Right renal cortex interstitium (tissue), 3 donors: ENCODE results near the gene PCNX1. TPM values are rescaled to one million over a fixed set of nuclear protein-coding genes. Genes with fewer than 3 reads are reported as not detected.
A peak's percentile ranks its signal among the peaks of the same experiment; 100 is the strongest.
"Not testable (repeated sequence)": the region's sequence is repeated elsewhere in the genome, so short reads cannot be mapped to it uniquely, and the experiment has no call there.

Experiments used
- DNase-seq, 3 donors: peaks; one replicate each; pipeline ENCODE4 v3.0.0-alpha.2; 2013; ENCODE audit warnings: low read depth in 3 of 3, low spot score in 2 of 3
- polyA plus RNA-seq, 3 donors: library from polyadenylated mRNA; unstranded; fragments of 120-200 nt; gene quantifications; one replicate each; pipeline ENCODE4 v1.2.1, GENCODE V29; 2013; ENCODE audit not compliant: insufficient read length in 3 of 3

PCNX1 gene
- polyA plus RNA-seq, 3 donors, result 45.8 to 49.2 (median 49.2) TPM

DNA sequence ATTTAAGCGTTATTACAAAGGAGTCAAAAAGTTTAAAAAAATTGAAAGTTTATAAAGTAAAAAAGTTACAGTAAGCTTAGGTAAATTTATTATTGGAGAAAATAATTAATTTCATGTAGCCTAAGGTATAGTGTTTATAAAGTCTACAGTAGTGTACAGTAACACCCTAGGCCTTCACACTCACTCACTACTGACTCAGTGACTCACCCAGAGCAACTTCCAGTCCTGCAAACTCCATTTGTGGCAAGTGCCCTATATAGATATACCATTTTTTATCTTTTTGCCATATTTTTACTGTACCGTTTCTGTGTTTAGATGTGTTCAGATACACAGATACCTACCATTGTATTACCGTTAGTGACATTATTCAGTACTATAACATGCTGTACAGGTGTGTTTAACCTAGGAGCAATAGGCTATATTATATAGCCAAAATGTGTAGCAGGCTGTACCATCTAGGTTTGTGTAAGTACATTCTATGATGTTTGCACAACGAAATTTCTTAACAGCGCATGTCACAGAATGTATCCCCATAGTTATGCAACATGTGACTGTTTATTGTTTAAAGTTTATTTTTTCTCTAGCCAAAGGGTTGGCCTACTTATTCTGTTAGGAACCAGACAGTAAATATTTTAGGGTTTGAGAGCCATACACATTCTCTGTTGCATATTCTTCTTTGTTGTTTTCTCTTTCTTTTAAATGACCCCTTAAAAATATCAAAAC, 155.5 kb downstream of the PCNX1 start:
- DNase-seq, result no peak

DNA sequence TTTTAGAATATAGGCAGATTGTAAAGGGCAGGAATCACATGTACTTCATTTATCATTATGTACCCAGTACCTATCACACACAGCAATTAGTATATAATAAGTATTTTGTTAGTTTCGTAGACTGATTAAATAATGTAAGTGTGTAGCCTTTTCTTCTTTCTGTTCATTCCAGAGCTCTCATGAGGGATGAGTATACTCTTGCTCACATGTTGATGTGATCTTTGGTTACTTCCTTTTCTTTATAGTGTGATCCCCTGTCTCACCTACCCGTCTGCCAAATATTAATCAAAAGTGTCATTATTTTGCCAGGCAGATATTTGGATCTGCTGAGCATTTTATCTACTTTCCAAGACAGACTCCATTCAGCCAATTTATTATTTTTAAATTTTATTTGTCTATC, 156.1 kb downstream of the PCNX1 start:
- no peak for DNase-seq

DNA sequence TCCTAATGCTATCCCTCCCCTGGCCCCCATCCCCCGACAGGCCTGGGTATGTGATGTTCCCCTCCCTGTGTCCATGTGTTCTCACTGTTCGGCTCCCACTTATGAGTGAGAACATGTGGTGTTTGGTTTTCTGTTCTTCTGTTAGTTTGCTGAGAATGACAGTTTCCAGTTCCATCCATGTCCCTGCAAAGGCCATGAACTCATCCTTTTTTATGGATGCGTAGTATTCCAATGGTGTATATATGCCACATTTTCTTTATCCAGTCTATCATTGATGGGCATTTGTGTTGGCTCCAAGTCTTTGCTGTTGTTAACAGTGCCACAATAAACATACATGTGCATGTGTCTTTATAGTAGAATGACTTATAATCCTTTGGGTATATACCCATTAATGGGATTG, 157.5 kb downstream of the PCNX1 start:
- not testable (repeated sequence) for DNase-seq

GRCh38 chr14:71070169-71070568, 162.9 kb downstream of the PCNX1 start:
- no peak for DNase-seq

DNA sequence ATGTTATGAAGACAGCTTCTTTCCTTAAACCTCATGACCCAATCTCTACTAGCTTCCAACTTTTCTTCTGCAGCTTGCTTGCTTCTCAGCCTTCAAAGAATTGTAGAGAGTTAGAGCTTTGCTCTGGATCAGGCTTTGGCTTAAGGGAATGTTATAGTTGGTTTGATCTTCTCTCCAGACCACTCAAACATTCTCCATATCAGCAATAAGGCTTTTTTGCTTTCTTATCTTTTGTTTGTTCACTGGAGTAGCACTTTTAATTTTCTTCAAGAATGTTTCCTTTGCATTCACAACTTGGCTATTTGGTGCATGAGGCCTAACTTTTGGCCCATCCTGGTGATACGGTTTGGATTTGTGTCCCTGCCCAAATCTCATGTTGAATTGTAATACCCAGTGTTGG, 163.8 kb downstream of the PCNX1 start:
- DNase-seq, result no peak

DNA sequence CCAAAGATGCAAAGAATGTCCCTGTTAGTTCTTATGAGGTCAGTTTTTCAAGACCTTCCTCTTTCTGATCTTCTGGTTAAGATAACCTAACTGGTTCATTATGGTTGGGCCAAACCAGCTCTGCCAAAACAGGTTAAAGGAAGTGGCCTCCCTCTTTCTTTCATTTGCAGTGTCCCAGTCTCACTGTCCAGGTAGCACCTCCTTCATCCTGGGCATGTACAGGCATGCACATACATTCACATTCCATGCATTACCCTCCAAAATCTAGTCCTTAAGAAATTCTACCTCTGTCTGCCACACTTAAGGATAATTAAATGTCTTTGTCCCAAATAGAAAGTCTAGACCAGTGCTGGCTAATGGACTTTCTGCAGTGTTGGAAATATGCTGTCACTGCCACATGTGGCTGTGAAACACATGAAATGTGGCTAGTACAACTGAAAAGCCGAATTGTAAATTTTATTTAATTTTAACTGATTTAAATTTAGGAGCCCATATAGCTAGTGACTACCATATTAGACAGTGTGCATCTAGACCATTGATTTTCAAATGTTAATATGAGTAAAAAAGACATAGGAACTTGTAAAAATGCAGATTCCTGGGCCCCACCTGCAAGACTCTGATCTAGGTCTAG, 169.3 kb downstream of the PCNX1 start:
- no peak for DNase-seq

- no peak for DNase-seq
Measured at GRCh38 chr14:71078500-71078899, 171.2 kb downstream of the PCNX1 start.

- DNase-seq, result no peak
Measured at GRCh38 chr14:71086567-71086966, 179.3 kb downstream of the PCNX1 start.

DNA sequence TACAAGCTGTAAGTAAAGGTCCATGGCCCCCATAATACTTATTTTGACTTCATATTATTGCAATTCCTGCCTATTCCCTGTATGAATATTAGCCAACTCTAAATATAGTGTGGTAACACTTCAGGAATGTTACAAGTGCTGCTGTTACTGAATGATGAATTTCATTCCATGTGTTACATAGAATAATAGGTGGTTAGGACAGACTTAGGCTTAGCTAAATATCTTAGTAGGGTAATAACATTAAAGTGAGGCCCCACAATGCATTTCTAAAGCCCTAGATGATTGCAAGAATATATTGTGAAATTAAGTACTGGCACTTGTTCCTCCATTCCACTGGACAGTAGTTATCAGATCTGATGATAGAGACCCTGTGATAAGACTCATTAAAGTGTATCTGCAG, 182.7 kb downstream of the PCNX1 start:
- DNase-seq, result no peak

DNA sequence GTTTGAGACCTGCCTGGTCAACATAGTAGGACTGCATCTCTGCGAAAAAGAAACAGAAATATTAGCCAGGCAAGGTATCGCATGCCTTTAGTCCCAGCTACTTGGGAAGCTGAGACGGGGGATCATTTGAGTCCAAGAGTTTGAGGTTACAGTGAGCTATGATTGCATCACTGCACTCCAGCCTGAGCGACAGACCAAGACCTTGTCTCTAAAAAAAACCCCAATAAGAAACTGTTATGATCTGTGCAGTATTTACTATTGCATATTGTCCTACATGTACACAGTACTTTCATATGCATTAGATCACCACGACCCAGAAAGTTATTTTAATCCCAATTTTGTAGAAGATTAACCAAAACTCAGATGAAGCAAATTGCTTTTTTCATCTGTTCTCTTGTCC, 187.5 kb downstream of the PCNX1 start:
- no peak for DNase-seq

GRCh38 chr14:71096947-71097346, 189.7 kb downstream of the PCNX1 start:
- no peak for DNase-seq

DNA sequence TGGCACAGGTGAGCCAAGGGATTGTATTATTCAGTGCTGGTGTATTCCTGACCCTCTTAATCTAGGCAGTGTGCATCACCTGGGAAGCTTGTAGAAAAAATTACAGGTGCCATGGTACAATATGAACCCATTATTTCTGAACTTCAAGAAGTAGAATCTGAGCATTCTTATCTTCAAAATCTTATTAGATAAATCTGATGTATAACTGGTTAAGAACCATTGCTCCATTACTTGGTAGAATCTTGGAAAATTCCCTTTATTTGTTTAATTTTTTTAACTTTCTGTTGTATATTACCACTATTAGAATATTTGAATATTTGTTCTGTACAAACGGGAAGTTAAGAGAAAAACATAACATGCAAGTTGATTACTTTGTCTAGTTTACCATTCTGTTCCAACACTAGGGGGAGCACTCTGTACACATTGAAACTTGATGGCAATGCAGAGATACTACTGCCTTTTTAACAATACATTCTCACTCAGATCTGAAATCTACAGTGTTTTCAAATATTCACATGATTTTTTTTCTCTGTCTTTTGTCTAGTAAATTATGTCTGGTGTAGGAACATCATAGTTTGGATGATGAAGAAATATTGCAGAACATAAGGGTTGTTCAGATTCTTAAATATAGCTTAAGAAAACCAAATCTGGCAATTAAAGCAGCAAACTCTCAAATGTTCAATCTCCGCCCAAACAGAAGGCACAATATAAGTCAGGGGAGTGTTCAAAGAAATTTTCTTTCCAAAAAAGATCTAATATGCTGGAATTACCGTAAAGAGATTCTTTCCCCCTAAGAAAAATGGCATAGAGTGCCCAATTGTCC, 196.6 kb downstream of the PCNX1 start:
- DNase-seq, result peak; percentile 25 to 39 (median 29)

DNA sequence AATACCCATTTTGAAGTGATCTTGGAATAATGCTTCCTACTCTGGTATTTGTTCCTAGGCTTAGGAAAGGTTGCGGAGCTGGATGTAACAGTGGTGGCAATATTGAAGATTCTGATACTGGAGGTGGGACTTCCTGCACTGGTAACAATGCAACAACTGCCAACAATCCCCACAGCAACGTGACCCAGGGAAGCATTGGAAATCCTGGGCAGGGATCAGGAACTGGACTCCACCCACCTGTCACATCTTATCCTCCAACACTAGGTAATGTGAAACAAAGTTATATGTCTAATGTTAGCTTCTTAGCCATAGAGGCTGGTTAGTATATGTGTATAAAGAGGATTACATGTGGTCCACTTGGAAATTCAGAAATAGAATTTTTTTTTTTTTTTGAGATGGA, 197.9 kb downstream of the PCNX1 start:
- DNase-seq, result no peak

GRCh38 chr14:71107921-71108320, 200.7 kb downstream of the PCNX1 start:
- DNase-seq, result no peak

DNA sequence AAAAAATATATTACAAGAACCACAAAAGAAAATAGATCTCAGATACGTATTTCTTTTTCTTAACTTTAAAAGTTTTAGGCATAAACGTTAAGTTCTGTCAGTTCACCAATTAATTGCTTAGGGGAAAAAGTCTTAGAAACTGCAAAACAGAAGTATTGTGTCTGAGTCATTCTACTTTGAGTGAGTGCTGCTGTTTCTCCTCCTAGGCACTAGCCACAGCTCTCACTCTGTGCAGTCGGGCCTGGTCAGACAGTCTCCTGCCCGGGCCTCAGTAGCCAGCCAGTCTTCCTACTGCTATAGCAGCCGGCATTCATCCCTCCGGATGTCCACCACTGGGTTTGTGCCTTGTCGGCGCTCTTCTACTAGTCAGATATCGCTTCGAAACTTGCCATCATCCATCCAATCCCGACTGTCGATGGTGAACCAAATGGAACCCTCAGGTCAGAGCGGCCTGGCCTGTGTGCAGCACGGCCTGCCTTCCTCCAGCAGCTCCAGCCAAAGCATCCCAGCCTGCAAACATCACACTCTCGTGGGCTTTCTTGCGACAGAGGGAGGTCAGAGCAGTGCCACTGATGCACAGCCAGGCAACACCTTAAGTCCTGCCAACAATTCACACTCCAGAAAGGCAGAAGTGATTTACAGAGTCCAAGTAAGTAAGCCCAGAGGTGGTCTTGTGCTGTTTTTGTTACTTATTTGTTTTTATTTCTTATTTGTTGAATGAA, 201.3 kb downstream of the PCNX1 start:
- no peak for DNase-seq

DNA sequence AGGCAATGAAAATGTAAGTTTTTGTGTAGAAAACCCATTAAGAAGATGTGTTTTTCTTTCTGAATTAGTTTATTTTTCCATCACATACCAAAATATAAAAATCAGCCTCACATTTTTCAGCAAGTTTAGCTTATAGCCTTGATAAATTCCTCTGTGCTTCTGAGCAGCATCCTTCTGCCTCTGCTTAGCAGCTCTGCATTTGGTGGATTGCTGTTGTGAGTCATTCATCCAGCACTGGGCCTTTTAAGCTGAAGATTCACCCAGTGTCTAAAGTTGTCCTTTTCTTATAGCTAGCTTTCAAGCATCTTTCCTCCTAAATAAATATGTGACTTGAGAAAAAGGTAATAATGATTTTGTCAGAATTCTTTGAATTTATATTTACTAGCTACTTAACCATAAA, 206.1 kb downstream of the PCNX1 start:
- no peak for DNase-seq

- no peak for DNase-seq
Measured at GRCh38 chr14:71114565-71114964, 207.3 kb downstream of the PCNX1 start.

DNA sequence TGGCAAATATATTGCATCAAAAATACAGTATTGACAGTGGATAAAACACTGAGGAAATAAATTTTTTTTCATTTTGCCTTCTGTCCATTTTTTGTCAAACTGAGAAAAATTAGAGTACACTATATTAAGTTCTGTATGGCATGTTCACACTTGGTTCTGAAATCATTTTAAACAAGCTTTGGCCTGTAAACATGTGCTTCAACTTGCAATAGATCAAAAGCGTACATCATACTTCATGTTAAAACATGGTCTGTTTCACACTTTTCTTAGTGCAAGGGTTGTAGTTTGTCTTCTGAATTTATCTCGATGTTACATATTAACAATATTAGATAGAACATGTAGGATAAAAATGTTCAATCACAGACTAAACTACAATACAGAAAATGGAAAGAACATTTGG, 208.0 kb downstream of the PCNX1 start:
- DNase-seq, result no peak

DNA sequence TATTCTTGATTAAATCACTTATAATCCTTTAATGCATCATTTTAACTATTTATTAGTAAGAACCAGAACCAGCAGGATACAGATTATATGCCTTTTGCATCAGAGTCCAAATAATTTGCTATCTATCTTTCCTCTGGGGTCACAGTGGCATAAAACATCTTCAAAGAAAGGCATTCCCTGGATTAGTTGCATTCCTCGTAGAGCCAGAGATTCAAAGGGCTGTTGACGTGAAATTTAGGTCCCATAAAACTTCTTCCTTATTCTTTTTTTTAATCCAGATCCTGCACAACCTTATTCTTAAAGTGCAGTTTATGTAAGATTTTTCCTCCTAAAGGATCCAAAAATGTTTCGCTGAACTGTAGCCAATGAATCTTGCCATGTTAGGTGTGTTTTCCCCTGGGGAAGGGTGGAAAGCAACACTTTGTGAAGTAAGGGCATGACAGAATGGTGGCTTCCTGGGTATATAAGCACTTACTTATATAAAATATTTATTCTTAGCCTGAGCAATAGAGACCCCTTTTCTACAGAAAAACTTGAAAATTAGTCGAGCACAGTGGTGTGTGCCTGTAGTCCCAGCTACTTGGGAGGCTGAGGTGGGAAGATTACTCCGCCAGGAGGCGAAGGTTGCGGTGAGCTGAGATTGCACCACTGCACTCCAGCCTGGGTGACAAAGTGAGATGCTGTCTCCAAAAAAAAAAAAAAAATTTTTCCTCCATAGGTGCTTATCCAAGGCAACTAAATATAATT, 208.7 kb downstream of the PCNX1 start:
- no peak for DNase-seq

DNA sequence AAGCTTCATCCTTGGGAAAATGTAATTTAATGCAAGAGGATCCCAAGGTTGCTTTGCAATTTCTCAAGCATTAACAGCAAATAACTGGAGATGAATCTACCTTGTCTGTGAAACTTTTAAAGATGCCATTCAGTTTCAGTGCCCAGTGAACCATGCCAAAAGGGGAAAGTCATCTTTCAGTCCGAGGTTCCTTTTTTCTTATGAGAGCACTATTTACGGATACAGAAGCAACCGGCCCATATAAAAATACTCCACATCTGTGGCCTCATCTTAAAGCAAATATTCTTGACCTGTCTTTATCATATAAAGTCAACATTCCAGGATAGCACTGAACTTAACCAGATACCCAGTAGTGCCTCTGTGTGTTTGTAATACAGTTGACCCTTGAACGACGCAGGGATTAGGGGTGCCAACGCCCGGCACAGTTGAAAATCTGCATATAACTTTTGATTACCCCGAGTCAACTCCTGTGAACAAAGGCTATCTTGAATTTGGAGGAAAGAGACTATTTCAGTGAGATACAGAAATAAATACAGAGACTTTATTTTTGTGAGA, 209.4 kb downstream of the PCNX1 start:
- DNase-seq, result no peak
